ENCODE results near the gene MCUB.
A peak's percentile ranks its signal among the peaks of the same experiment; 100 is the strongest.
"Not testable (repeated sequence)": the region's sequence is repeated elsewhere in the genome, so short reads cannot be mapped to it uniquely, and the experiment has no call there.

The MCUB gene, protein sequence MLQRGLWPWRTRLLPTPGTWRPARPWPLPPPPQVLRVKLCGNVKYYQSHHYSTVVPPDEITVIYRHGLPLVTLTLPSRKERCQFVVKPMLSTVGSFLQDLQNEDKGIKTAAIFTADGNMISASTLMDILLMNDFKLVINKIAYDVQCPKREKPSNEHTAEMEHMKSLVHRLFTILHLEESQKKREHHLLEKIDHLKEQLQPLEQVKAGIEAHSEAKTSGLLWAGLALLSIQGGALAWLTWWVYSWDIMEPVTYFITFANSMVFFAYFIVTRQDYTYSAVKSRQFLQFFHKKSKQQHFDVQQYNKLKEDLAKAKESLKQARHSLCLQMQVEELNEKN

DNA sequence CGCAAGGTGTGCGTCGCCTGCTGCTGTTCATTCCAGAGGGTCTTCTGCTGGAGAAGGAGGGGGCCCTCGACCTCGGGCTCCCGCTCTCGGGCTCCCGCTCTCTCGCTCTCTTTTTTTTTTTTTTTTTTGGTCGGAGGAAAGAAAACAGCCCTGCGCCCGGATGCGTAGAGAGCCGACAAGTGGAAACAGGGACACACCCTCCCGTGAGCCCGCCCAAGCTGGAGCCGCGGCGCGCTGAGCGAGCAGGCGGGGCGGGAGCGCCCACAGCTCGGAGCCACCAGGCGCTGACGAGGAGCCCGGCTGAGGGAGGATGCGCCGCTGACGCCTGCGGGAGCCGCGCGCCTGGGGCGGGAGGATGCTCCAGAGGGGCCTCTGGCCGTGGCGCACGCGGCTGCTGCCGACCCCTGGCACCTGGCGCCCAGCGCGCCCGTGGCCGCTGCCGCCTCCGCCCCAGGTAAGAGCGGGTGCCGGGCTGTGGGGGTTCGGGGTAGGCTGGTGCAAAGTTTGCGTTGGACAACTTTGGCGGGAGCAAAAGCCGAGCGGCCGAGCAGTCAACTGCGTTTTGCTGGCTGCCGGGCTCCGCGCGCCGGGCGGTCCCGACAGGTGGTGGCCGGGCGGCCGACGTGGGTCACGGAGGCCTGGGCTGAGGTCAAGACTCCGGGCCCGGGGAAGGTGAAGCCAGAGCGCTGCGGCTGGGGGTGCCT is at the start of gene MCUB:
TSS of gene MCUB (plus strand) at position 264 of the 704 bp plus-strand sequence. CDS start at position 356, 92 bp downstream.
- peak; percentile 41 for DNase-seq (ENCODE audit: low read depth)
- H3K4me3 ChIP-seq (ENCODE audit: low read depth, low read length) = peak within 1 kb of the TSS; percentile 77

DNA sequence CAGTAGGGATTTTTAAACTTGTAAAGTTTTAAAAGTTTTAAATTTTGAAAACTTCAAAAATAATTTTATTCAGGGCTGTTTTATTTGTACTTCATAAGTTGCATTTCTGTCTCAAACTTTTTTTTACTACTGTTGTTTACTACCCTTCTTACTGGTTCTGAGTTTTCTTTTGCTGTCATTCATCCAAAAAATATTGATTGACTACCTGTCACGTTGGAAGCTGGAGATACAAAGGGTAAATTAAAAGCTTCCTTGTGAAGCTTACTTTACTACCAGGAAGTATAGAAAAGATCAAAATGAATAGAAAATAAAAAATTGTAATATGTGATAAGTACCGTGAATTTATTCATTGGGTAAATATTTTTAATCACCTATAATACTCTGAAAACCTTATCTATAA is 49.4 kb upstream of the MCUB start:
- no peak overlapping the region for H3K4me3 ChIP-seq (ENCODE audit: low read depth, low read length)
- no peak for DNase-seq (ENCODE audit: low read depth)

DNA sequence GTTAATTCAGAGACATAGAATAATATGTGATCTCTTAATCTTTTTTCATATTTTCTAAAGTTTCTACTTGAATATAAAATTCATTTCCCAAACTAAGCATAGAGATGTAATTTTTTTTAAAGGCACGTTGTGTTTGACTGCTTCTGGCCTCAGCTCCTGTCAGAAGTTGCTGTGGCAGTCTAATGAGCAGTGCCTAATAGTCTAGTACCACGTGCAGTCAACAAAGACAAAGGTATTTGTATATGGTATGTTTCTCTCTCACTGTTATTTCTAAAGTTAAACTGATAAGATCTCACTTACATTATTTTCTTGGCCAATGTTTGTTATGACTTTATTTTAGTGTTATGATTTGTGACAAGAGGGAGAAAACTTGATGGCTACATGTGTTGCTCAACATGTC is 48.6 kb upstream of the MCUB start:
- no peak for DNase-seq (ENCODE audit: low read depth)
- no peak overlapping the region for H3K4me3 ChIP-seq (ENCODE audit: low read depth, low read length)

DNA sequence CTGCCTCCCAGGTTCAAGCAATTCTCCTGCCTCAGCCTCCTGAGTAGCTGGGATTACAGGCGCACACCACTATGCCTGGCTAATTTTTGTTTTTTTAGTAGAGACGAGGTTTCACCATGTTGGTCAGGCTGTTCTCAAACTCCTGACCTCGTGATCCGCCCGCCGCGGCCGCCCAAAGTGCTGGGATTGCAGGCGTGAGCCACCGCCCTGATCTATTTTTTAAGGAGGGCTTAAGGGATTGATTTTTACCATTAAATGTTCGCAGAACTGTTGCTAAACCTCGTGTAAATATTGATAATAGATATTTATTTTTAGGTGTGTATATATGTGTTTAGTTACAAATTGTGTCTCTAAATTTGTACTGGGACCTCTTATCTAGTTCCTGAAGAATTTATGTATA is 46.7 kb upstream of the MCUB start:
- DNase-seq (ENCODE audit: low read depth); H3K4me3 ChIP-seq (ENCODE audit: low read depth, low read length): not testable (repeated sequence)

DNA sequence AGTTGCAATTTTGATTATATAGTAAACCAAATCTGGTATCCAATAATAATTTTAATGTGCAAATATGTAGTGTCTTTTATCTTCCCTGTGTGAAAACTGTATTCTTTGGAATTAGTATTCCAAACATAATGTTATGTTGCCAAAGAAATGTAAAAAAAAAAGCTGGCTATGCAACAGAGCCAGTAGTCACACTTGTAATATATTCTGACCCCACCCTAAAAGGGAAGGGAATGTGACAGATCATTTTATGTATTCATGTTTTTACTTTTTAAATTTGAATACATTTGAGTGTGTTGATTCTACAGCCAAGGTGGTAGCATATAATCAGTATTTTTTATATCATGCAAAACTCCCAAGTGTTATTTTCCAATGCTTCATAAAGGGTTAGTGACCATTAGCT is 27.9 kb upstream of the MCUB start:
- DNase-seq (ENCODE audit: low read depth) = no peak
- H3K4me3 ChIP-seq (ENCODE audit: low read depth, low read length) = no peak overlapping the region

DNA sequence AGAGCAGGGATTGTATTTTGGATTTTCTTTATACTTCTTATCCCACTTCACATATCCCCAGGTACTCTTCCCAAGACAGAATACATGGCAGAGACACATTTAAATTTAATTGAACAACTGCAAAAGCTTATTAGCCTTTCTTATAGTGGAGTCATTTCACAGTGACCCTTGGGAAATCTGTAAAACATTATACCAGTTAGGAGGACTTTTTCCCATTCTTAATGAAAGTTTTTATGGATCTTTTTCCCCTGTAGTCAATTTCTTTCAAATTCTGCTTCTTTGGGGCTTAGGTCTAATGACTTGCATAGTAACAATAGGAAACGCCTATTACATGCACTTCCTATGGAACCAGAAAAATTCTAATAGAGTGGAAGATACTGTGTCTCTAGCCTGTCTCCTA is 14.6 kb upstream of the MCUB start:
- no peak overlapping the region for H3K4me3 ChIP-seq (ENCODE audit: low read depth, low read length)
- DNase-seq (ENCODE audit: low read depth) = no peak

DNA sequence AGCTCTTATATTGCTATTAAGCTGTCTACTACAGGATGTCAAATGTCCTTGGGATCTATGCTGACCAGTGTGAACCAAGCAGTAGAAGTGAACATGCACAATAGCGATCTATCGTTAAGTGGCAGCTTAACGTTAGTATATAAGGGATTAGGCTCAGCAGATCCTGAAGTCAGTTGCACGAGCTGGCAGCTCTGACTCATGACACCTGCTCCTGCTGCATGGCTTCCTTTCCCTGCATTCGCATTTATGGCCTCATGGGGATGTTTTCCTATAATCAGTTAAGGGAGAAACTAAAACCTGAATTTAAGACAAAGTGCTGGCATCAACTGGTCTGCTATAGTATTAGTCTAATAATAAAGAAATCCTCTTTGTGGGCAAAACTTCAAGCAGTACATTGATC is 12.7 kb upstream of the MCUB start:
- no peak overlapping the region for H3K4me3 ChIP-seq (ENCODE audit: low read depth, low read length)
- no peak for DNase-seq (ENCODE audit: low read depth)

DNA sequence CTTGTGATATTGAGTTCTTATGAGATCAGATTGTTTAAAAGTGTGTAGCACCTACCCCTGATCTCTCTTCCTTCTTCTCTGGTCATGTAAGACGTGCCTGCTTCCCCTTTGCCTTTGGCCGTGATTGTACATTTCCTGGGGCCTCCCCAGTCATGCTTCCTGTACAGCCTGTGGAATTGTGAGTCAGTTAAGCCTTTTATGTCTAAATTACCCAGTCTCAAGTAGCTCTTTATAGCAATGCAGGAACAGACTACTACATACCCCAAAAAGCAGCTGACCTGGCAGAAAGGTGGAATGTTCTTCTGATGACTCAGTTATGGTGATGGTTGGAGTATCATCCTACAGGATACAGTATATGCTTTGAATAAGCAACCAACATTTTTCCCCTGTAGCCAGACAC is 11.4 kb upstream of the MCUB start:
- DNase-seq (ENCODE audit: low read depth) = peak; percentile 71
- H3K4me3 ChIP-seq (ENCODE audit: low read depth, low read length) = no peak overlapping the region

DNA sequence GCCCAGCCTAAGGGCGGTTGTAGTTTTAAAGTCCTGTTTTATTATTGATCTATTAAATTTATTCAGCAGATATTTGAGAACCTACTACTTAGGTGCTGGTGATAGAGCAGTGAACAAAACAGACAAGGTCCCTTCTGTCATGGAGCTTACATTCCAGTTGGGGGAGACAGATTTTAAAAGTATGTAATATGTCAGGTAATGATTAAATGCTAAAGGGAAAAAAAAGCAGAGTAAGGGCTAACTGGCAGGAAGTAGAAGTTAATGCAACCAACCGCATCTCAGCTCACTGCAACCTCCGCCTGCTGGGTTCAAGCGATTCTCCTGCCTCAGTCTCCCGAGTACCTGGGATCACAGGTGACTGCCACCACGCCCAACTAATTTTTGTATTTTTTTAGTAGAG is 7.8 kb upstream of the MCUB start:
- DNase-seq (ENCODE audit: low read depth) = no peak
- H3K4me3 ChIP-seq (ENCODE audit: low read depth, low read length) = no peak overlapping the region

DNA sequence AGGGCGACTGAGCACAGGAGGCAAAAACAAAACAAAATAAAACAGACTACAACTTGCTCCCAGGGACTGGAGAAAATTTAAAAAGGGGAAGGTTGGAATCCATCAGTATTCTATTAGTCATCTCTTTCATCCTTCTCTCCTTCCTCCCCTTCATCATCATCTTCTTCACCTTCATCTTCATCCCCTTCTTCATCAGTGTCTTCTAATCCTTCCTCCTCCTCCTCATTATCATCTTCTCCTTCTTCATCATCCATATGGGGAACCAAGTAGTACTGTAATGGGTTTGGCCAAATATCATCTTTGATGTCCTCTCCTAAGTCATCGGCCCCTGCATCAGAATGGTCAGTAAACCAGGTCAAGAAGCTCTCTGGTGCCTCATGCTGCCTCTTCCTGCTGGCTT is 6.9 kb upstream of the MCUB start:
- H3K4me3 ChIP-seq (ENCODE audit: low read depth, low read length) = no peak overlapping the region
- DNase-seq (ENCODE audit: low read depth) = no peak

DNA sequence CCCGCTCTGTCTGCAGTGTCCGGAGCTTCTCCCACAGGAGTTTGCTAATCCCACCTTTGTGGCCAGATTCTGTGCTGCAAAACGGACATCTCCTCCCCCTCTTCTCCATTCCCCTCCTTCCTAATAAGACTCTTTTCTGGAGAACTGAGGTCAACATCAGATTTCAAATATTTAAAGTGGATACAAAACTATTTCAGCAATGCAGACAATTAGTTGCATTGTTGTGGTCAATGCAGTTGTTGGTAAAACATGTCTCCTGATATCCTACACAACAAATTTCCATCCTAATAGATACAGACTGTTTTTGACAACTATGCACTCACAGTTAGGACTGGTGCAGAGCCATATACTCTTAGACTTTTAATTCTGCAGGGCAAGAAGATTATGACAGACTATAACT is 5.1 kb upstream of the MCUB start:
- H3K4me3 ChIP-seq (ENCODE audit: low read depth, low read length) = no peak overlapping the region
- DNase-seq (ENCODE audit: low read depth) = no peak

DNA sequence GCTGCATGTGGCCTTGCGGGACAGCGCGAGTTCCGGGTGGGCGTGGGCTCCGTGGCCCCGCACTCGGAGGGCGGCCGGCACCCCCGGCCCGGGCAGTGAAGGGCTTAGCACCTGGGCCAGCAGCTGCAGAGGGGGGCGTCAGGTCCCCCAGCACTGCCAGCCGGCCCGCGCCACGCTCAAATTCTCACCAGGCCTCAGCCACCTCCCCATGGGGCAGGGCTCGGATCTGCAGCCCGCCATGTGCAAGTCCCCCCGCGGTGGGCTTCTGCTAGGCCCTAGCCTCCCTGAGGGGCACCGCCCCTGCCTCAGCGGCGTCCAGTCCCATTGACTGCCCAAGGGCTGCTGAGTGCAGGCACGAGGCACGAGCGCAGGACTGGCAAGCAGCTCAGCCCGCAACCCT is 2.6 kb upstream of the MCUB start:
- no peak overlapping the region for H3K4me3 ChIP-seq (ENCODE audit: low read depth, low read length)
- no peak for DNase-seq (ENCODE audit: low read depth)

DNA sequence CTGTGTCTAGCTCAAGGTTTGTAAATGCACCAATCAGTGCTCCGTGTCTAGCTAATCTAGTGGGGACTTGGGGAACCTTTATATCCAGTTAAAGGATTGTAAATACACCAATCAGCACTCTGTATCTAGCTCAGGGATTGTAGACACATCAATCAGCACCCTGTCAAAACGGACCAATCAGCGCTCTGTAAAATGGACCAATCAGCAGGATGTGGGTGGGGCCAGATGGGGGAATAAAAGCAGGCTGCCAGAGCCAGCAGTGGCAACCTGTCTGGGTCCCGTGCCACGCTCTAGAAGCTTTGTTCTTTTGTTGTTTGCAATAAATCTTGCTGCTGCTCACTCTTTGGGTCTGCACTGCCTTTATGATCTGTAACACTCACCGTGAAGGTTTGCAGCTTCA is 2.0 kb upstream of the MCUB start:
- DNase-seq (ENCODE audit: low read depth); H3K4me3 ChIP-seq (ENCODE audit: low read depth, low read length): not testable (repeated sequence)

DNA sequence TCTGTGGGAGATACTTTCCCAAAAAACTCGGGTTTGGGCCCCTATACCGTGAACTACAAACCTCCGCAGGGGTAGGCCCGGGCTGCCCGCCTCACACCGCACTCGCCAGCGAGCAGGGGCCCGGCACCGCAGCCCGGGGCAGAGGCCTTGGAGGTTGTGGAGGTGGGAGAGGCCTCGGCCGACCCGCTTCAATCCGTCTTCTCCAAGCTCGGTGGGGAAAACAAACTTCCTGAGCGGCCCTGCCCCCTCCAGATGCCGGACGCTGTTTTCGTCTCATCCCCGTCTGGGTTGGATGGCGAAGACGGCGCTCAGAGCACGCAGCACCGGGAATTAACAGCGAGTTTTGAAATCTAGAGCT is 442 bp upstream of the MCUB start:
- DNase-seq (ENCODE audit: low read depth) = no peak
- peak overlapping the region; percentile 77 for H3K4me3 ChIP-seq (ENCODE audit: low read depth, low read length)

DNA sequence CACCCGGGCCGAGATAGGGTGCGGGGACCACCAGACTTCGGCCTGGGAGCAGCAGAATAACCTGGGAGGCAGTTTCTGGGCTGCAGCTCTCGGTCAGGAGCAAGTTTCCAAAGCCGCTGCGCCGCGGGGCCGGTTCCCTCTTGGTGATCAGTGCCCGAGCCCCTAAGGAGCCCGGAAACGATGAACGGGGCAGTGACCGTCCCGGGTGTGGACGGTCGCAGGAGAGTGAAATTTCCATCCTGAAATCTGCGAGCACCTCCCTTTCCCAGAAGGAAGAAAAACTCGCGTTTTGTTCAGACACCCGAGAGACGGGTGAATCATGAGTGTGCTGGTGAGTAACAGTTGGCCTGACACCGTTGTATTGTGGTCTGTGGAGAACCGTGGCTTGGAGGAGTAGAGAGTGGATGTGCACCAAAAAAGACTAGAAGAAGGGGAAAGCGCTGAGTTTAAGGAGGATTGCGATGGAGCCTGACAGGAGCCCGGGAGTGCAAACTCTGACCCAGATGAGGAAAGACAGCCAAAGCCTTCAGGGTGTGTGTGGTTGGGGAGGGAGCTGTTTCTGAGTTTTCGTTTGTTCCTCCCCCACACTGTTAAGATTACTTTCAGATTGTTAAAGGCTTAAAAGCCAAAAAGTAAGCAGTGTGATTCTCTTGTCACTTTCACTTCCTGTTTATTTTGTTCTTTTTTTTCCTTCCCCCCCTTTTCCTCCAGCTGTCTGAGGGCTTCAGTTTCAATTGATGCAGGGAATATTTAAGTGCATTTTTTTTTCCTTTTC is 828 bp downstream of the MCUB start:
- peak; percentile 45 for DNase-seq (ENCODE audit: low read depth)

DNA sequence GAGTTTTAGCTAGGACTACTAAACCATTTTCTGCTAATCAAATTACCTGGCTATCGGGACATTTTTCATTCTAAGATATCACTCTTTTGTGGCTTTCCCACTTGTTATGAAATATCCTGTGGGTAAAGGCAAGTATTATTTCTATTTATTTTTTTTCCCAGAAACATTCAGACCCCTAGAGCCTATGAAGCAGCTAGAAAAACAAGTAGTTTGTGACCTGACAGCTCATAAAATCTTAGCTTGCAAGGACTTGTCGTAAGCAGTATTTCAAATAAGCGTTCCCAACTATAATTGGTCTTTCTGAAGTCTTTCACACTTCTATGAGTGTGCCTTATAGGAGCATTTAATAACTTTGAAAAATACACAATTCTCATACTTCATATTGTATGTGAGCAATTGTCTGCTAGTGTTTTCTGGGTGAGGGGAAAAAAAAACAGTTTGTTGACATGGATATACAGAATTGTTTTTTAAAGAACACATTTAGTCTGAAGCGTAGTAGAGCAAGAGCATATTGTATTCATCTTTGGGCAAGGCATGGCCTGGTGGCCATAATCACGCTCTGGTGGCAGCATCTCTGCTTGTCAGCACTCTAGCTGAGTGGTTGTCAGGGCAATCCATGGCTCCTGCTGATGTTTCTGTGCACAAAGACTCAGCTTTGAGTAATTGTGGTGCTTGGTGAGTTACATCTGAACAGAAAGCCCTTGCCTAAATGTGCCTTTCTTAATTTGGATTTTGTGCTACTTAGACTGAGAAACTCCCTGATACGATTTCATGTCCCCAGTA is 2.6 kb downstream of the MCUB start:
- H3K4me3 ChIP-seq (ENCODE audit: low read depth, low read length) = no peak overlapping the region

More for the DNA sequence above, 828 bp downstream of the MCUB start:
- H3K4me3 ChIP-seq (ENCODE audit: low read depth, low read length) = peak overlapping the region; percentile 77

DNA sequence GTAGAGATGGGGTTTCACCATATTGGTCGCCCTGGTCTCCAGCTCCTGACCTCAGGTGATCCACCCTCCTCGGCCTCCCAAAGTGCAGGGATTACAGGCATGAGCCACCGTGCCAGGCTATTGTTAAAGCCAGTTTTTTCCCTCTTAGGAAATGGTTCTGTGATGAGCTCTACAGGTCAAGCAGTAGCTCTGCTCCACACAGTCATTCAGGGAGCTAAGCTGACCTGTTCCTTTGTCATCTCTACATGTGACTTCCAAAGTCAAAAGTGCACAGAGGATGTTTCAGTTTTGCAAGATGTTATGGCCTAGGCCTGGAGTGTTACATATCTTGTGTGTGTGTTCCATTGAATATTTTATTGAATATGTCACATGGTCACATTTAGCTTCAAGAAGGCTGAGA is 11.4 kb downstream of the MCUB start:
- H3K4me3 ChIP-seq (ENCODE audit: low read depth, low read length) = no peak overlapping the region
- DNase-seq (ENCODE audit: low read depth) = no peak

More for the DNA sequence above, 2.6 kb downstream of the MCUB start:
- no peak for DNase-seq (ENCODE audit: low read depth)

DNA sequence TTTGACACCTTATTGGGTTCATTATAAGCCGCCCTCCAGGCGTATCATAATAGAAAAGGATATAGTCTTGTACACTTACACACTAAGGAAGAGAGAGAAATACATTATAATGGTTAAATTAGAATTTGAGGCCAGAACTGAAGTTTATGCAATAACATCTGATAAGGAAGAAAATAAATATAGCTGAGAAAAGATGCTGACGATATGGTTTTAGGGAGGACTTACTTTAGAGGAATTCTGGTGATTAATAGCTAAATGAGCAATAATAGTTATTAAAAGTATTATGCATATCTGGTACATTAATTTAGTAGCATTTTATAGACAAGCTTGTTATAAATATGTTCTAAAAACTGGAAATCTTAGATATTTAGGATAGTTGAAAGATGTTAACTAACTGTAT is 12.1 kb downstream of the MCUB start:
- no peak for DNase-seq (ENCODE audit: low read depth)
- H3K4me3 ChIP-seq (ENCODE audit: low read depth, low read length) = no peak overlapping the region

DNA sequence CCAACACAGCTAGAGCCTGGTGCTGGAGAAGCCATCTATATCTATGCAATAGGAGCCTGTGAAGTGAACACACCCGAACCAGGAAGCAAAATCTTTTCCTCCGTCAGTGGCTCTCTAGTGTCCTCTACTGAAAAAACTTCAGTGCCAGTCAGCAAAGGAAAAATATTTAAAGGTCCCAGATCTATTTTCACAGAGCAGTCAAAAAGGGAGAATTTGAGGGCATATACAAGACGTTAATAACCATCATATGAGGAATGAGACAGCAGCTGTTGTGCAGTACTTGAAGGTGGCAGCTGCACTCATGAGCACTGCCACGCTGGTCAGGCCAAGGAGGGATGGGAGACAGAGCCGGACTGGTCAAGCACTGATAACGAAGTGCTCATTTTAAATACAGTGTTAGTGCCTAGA is 14.4 kb downstream of the MCUB start:
- DNase-seq (ENCODE audit: low read depth) = no peak
- H3K4me3 ChIP-seq (ENCODE audit: low read depth, low read length) = no peak overlapping the region
